ENCODE data around the gene GIGYF2.

Gene GIGYF2

DNA sequence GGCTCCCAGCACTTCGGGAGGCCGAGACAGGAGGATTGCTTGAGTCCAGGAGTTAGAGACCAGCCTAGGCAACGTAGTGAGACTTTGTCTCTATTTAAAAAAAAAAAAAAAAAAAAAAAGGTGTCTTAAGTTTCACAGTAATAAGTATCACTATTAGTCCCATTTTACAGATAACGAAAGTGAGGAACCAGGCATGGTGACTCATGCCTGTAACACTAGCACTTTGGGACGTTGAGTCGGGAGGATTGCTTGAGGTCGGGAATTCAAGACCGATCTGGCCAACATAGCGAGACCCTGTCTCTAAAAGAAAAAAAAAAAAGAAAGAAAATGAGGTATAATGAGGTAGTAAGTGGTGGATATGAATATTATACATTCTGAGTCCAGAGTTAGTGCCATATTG lies 76.7 kb downstream of the GIGYF2 start:
- Histone ChIP-seq H3K27ac (no peak overlapping the region), H3K4me3 (no peak overlapping the region)
- no peak for TF ChIP-seq CTCF (IDR thresholded peaks at IDR 0.05)
- DNase-seq (ENCODE audit: low spot score): no peak

DNA sequence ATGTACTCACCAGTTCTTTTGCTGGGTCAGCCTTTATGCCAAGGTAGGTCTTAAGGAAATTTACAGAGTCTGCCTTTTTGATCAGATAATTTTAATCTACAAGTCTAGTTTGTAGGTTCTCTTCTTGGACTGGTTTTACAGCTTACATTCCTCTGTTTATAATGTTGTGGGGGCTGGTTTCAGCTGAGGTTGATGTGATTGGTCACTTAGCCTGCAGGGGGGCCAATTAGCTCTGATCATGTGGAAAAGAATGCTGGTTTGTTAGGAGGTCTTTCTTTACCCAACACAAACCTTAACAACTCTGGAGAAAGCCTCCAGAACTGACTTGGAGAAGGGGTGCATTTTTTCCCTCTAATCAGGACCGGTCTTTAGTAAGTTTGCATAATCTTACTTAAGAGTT lies 79.3 kb downstream of the GIGYF2 start, which contains the start of gene KCNJ13:
TSS of gene KCNJ13 (minus strand) at position 131 of the 400 bp plus-strand sequence. CDS start 5,203 bp downstream, outside the sequence.
- DNase-seq (ENCODE audit: low spot score): no peak
- TF ChIP-seq CTCF (IDR thresholded peaks at IDR 0.05): no peak
- Histone ChIP-seq H3K4me3 (no peak within 1 kb of the TSS), H3K27ac (no peak within 1 kb of the TSS)

DNA sequence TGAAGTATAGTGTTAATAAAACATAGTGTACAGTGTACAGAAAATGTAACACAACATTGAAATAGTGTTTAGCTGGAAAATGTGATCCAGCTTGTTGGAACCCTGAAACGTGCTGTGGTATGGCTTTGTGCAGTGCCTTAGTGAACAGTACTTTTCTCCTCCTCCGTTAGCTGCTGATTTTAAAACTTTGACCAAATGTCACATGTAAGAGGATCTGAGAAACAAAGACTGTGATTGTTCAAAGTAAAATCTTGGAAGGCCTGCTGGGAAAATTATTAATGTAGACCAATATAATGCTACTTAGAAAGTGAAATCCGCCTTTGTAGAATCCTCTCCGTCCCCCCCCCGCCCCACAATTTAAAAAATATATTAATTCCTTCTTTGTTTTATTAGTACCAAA lies 80.1 kb downstream of the GIGYF2 start:
- TF ChIP-seq CTCF (IDR thresholded peaks at IDR 0.05): no peak
- no peak overlapping the region for H3K27ac ChIP-seq

GRCh38 chr2:232779465-232779864 lies 82.3 kb downstream of the GIGYF2 start:
- no peak for TF ChIP-seq CTCF (IDR thresholded peaks at IDR 0.05)

More for the DNA sequence above, 80.1 kb downstream of the GIGYF2 start:
- no peak overlapping the region for H3K4me3 ChIP-seq
- no peak for DNase-seq (ENCODE audit: low spot score)

DNA sequence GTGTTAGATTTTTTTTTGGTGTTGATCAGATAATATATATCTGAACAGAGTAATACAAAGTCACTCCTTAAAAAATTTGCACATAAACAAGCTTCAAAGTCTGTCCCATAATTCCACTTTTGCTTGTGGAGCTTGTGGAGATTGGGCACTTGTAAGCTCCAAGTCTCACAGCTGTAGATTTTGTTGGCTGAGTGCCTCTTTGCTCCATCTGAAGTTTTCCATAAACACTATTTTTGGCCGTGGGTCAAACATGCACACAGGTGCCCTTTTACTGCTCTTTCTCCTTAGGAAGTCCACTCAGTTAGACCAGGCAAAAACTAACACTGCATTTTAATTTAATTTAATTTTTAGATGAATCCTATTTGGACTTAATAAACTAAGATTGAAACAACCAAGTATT lies 82.8 kb downstream of the GIGYF2 start:
- H3K4me3 ChIP-seq: no peak overlapping the region
- no peak for DNase-seq (ENCODE audit: low spot score)
- no peak overlapping the region for H3K27ac ChIP-seq
- no peak for TF ChIP-seq CTCF (IDR thresholded peaks at IDR 0.05)

More at GRCh38 chr2:232779465-232779864, 82.3 kb downstream of the GIGYF2 start:
- H3K27ac ChIP-seq: no peak overlapping the region
- no peak for DNase-seq (ENCODE audit: low spot score)
- no peak overlapping the region for H3K4me3 ChIP-seq

GRCh38 chr2:232781765-232782164 lies 84.6 kb downstream of the GIGYF2 start:
- Histone ChIP-seq H3K4me3 (no peak overlapping the region), H3K27ac (no peak overlapping the region)
- no peak for DNase-seq (ENCODE audit: low spot score)
- TF ChIP-seq CTCF (IDR thresholded peaks at IDR 0.05): no peak

DNA sequence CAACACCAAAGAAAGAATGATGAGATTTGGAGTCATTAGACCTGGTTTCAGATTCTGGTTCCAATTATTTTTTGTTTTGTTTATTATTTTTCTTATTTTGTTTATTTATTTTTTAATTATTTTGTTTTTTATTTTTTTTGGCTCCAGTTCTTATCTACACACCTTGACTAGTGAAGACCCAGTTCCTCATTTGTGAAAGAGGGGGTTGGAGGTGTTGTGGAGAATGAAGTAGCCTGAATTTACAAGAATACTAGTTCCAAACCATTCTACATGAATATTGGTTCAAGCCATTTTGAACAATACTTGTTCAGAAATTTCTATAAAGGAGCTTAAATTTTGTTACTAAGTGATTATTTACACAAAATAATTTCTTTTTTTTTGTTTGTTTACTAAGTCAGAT lies 86.1 kb downstream of the GIGYF2 start:
- no peak for TF ChIP-seq CTCF (IDR thresholded peaks at IDR 0.05)
- Histone ChIP-seq H3K27ac (no peak overlapping the region), H3K4me3 (no peak overlapping the region)
- no peak for DNase-seq (ENCODE audit: low spot score)

Measured in coronary artery (tissue), 2 donors.